ENCODE data around the gene ZBTB43. TPM values are rescaled to one million over a fixed set of nuclear protein-coding genes. Genes with fewer than 3 reads are reported as not detected.

Gene ZBTB43
- total RNA-seq, 1 donor from 2014 or later = 30.2 TPM

- no peak overlapping the region for H3K4me3 ChIP-seq
- H3K27me3 ChIP-seq (ENCODE audit: low read depth) = no peaks in the 10 kb centered on the region
- intact Hi-C loops (cut with DNase I) = no loop called here
- H3K4me1 ChIP-seq = no peaks in the 10 kb centered on the region
- no peaks in the 10 kb centered on the region for H3K36me3 ChIP-seq
- H3K27ac ChIP-seq = no peak overlapping the region
- DNase-seq (no peak), ATAC-seq (no peak)
- TF ChIP-seq CTCF (IDR thresholded peaks at IDR 0.05) = no peak
- no peaks in the 10 kb centered on the region for H3K9me3 ChIP-seq
Measured at GRCh38 chr9:126794441-126794840, 10.4 kb upstream of the ZBTB43 start.

- H3K27ac ChIP-seq = no peak overlapping the region
- H3K4me3 ChIP-seq = no peak overlapping the region
- DNase-seq (no peak), ATAC-seq (no peak)
- intact Hi-C loops (cut with DNase I) = no loop called here
- no peak for TF ChIP-seq CTCF (IDR thresholded peaks at IDR 0.05)
- no peaks in the 10 kb centered on the region for H3K36me3 ChIP-seq
- no peaks in the 10 kb centered on the region for H3K4me1 ChIP-seq
- H3K27me3 ChIP-seq (ENCODE audit: low read depth) = no peaks in the 10 kb centered on the region
- H3K9me3 ChIP-seq = no peaks in the 10 kb centered on the region
Measured at GRCh38 chr9:126796758-126797157, 8.1 kb upstream of the ZBTB43 start.

GRCh38 chr9:126797903-126798302 lies 6.9 kb upstream of the ZBTB43 start:
- ATAC-seq (no peak), DNase-seq (no peak)
- intact Hi-C loops (cut with DNase I) = no loop called here
- Histone ChIP-seq H3K27me3 (ENCODE audit: low read depth) (no peaks in the 10 kb centered on the region), H3K4me1 (no peaks in the 10 kb centered on the region), H3K36me3 (no peaks in the 10 kb centered on the region), H3K9me3 (no peaks in the 10 kb centered on the region), H3K27ac (no peak overlapping the region), H3K4me3 (no peak overlapping the region)
- no peak for TF ChIP-seq CTCF (IDR thresholded peaks at IDR 0.05)

GRCh38 chr9:126799034-126799433 lies 5.8 kb upstream of the ZBTB43 start:
- no peak for DNase-seq
- no peaks in the 10 kb centered on the region for H3K4me1 ChIP-seq
- no peak for TF ChIP-seq CTCF (IDR thresholded peaks at IDR 0.05)
- no peak for ATAC-seq
- H3K27me3 ChIP-seq (ENCODE audit: low read depth) = no peaks in the 10 kb centered on the region
- intact Hi-C loops (cut with DNase I) = no loop called here
- H3K4me3 ChIP-seq = no peak overlapping the region
- no peaks in the 10 kb centered on the region for H3K9me3 ChIP-seq
- H3K36me3 ChIP-seq = no peaks in the 10 kb centered on the region
- H3K27ac ChIP-seq = no peak overlapping the region

- no peak overlapping the region for H3K27ac ChIP-seq
- intact Hi-C loops (cut with DNase I) = no loop called here
- no peaks in the 10 kb centered on the region for H3K9me3 ChIP-seq
Measured at GRCh38 chr9:126802318-126803059, 2.4 kb upstream of the ZBTB43 start.

More at GRCh38 chr9:126802318-126803059, 2.4 kb upstream of the ZBTB43 start:
- Histone ChIP-seq H3K36me3 (no peaks in the 10 kb centered on the region), H3K4me1 (peaks cover 20% of the 10 kb centered on the region), H3K27me3 (ENCODE audit: low read depth) (no peaks in the 10 kb centered on the region), H3K4me3 (no peak overlapping the region)
- no peak for DNase-seq
- no peak for ATAC-seq
- TF ChIP-seq CTCF (IDR thresholded peaks at IDR 0.05) = no peak

Data from lower lobe of right lung (tissue), 2 donors.